DOHH2 (cell line): ENCODE data around the gene VEGFA.

Experiments used
- H3F3A ChIP-seq: fragments of 200-600 bp; sonication (generic), shearing (Covaris generic); 2 replicates; pipeline ENCODE4 v1.6.0; 2016; ENCODE audit warnings: antibody characterized with exemption, mild to moderate bottlenecking; ENCODE audit not compliant: control insufficient read depth, insufficient read depth
- H3K27ac ChIP-seq: fragments of 200-600 bp; sonication (generic); 2 replicates; pipeline ENCODE4 v1.5.1; 2014; ENCODE audit warnings: low read depth, mild to moderate bottlenecking, low read length, moderate library complexity
- H3K27me3 ChIP-seq: fragments of 200-600 bp; sonication (generic); 2 replicates; pipeline ENCODE4 v1.6.1; 2014; ENCODE audit warnings: mild to moderate bottlenecking, low read length, mixed read lengths; ENCODE audit not compliant: control insufficient read depth
- H3K36me3 ChIP-seq: fragments of 200-600 bp; sonication (generic); 2 replicates; pipeline ENCODE4 v1.6.1; 2014; ENCODE audit warnings: mild to moderate bottlenecking, low read length, moderate library complexity, mixed read lengths; ENCODE audit not compliant: control insufficient read depth
- H3K4me1 ChIP-seq: fragments of 200-600 bp; sonication (generic); 2 replicates; pipeline ENCODE4 v1.6.1; 2014; ENCODE audit warnings: mild to moderate bottlenecking, low read length, mixed read lengths; ENCODE audit not compliant: control insufficient read depth
- H3K4me2 ChIP-seq: fragments of 200-600 bp; sonication (generic); 2 replicates; pipeline ENCODE4 v1.6.0; 2014; ENCODE audit warnings: mild to moderate bottlenecking, low read length, moderate library complexity
- H3K4me3 ChIP-seq: fragments of 200-600 bp; sonication (generic); 2 replicates; pipeline ENCODE4 v1.5.1; 2014; ENCODE audit warnings: mild to moderate bottlenecking, low read length, mixed read lengths
- H3K79me2 ChIP-seq: fragments of 200-600 bp; sonication (generic); 2 replicates; pipeline ENCODE4 v1.6.1; 2014; ENCODE audit warnings: mild to moderate bottlenecking, low read length, mixed read lengths; ENCODE audit not compliant: control insufficient read depth
- H3K9me2 ChIP-seq: fragments of 200-600 bp; sonication (generic); replicated peaks from 2 replicates; pipeline ENCODE4 v1.6.1; 2014; ENCODE audit warnings: mild to moderate bottlenecking, low read length, mixed read lengths; ENCODE audit not compliant: control insufficient read depth
- H3K9me3 ChIP-seq: fragments of 200-600 bp; sonication (generic); 2 replicates; pipeline ENCODE4 v1.6.1; 2014; ENCODE audit warnings: antibody characterized with exemption, low read length, mixed read lengths; ENCODE audit not compliant: control insufficient read depth, insufficient read depth
- H4K20me1 ChIP-seq: fragments of 200-600 bp; sonication (generic); 2 replicates; pipeline ENCODE4 v1.6.0; 2014; ENCODE audit warnings: low read depth, mild to moderate bottlenecking, antibody characterized with exemption, low read length, moderate library complexity; ENCODE audit not compliant: control insufficient read depth, insufficient read depth
- EZH2phosphoT487 ChIP-seq: fragments of 200-600 bp; sonication (generic); IDR thresholded peaks from 2 replicates; pipeline ENCODE4 v1.6.1; 2017; ENCODE audit warnings: borderline replicate concordance, mild to moderate bottlenecking, antibody characterized with exemption, low read length, moderate library complexity, mixed read lengths
- TF ChIP-seq, protein P1 (sequence below): fragments of 200-600 bp; sonication (generic); IDR thresholded peaks from one replicate; pipeline ENCODE4 v1.5.1; 2014; ENCODE audit warnings: antibody characterized with exemption, mild to moderate bottlenecking, low read depth, low read length; ENCODE audit not compliant: poor library complexity, severe bottlenecking

Gene VEGFA

DNA sequence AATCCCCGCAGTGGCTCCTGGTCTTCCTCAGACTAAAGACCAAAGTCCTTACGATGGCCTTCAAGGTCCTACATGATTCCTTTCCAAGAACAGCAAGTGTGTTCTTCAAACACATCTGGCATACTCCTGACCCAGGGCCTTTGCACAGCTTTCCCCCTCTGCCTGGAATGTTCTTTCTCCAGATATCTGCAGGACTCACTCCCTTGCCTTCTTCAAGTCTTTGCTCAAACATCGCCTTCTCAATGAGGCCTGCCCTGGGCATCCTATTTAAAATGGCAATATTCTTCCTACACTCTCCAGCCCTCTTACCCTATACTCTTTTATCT lies 30.2 kb downstream of the VEGFA start:
- H3K36me3 ChIP-seq: no peaks in the 10 kb centered on the region
- no peaks in the 10 kb centered on the region for H3K9me2 ChIP-seq
- H3K4me1 ChIP-seq: peaks cover 7% of the 10 kb centered on the region

DNA sequence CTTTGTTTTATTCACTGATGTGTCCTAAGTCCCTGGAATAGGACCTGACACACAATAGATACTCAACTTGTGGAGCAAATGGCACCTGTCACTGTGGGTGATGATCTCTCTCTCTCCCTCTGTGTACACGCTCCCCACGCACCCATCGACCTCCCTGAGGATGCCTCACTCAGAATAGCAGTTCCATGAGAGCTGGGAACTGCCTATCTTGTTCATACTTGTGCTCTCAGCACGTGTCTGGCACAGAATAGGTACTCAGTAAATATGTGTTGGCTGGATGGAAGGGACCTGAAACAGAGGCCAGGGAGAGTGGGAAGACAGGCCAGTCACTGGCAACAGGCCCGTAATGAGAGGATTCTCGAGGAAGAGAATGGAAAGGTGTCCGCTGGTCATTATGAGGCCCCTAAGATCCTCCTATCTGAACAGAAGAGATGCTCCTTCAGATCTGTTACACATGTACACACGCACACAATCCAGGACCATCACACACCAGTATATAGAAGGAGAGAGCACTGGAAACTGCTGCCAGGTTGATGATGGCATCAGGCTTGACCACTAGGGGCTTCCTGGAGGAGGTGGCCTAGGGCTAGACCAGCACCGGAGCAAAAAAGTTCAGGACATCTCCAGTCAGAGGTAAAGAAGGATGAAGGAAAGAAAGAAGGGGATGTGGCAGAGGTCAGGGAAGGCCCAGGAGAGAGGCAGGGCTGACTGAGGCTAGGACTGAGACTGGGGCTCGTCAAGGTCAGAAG lies 30.9 kb downstream of the VEGFA start:
- H3K79me2 ChIP-seq: no peaks in the 10 kb centered on the region
- H3K36me3 ChIP-seq: no peaks in the 10 kb centered on the region
- no peak overlapping the region for H3K4me2 ChIP-seq
- H3K27ac ChIP-seq: no peak overlapping the region
- H3K27me3 ChIP-seq: peaks cover 16% of the 10 kb centered on the region
- H3F3A ChIP-seq: no peaks in the 10 kb centered on the region
- H3K9me2 ChIP-seq: no peaks in the 10 kb centered on the region
- H3K4me1 ChIP-seq: peaks cover 7% of the 10 kb centered on the region
- H4K20me1 ChIP-seq: no peaks in the 10 kb centered on the region
- no peak overlapping the region for H3K4me3 ChIP-seq
- H3K9me3 ChIP-seq: no peaks in the 10 kb centered on the region
- no peak for TF ChIP-seq EZH2phosphoT487
- TF ChIP-seq, protein P1, sequence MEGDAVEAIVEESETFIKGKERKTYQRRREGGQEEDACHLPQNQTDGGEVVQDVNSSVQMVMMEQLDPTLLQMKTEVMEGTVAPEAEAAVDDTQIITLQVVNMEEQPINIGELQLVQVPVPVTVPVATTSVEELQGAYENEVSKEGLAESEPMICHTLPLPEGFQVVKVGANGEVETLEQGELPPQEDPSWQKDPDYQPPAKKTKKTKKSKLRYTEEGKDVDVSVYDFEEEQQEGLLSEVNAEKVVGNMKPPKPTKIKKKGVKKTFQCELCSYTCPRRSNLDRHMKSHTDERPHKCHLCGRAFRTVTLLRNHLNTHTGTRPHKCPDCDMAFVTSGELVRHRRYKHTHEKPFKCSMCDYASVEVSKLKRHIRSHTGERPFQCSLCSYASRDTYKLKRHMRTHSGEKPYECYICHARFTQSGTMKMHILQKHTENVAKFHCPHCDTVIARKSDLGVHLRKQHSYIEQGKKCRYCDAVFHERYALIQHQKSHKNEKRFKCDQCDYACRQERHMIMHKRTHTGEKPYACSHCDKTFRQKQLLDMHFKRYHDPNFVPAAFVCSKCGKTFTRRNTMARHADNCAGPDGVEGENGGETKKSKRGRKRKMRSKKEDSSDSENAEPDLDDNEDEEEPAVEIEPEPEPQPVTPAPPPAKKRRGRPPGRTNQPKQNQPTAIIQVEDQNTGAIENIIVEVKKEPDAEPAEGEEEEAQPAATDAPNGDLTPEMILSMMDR: peak; percentile 26

More for the DNA sequence above, 30.2 kb downstream of the VEGFA start:
- Histone ChIP-seq H3K27me3 (peaks cover 14% of the 10 kb centered on the region), H4K20me1 (no peaks in the 10 kb centered on the region), H3K79me2 (no peaks in the 10 kb centered on the region), H3K4me2 (no peak overlapping the region), H3K27ac (no peak overlapping the region), H3K9me3 (no peaks in the 10 kb centered on the region), H3F3A (no peaks in the 10 kb centered on the region), H3K4me3 (no peak overlapping the region)
- TF ChIP-seq EZH2phosphoT487: no peak
- TF ChIP-seq, protein P1: no peak

DNA sequence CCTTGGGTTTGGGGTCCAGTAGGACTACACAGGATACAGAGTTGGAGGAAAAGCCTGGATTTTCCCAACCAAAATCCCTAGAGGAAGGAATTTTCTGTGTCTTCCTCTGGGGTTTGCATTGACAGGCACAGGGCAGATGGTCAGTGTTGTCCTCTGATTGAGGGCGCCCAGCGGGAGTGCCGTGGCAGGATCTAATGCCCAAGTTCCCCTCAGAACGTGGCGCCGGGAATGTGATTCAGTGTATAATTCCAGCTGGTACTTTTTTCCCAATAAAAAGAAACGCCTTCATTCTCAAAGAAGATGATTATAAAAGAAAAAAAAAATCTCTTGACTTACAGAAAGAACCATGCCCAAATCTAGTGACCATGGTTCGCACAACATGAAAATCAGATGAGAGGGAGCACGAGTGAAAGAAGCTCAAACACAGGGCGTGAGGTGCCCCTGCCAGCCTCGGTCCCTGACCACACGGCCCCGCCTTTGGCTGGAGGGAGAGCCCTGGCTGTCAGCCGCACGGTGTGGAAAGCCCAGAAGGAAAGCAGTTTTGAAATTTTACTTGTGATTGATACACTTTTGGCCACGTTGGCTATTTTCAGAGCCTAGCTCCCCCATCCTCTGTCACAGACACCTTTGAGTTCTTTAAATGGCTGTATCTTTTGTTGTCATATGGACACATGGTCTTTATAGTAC lies 31.6 kb downstream of the VEGFA start:
- Histone ChIP-seq H3K36me3 (no peaks in the 10 kb centered on the region), H3K4me2 (no peak overlapping the region), H3K27ac (no peak overlapping the region), H3K4me3 (no peak overlapping the region), H3F3A (no peaks in the 10 kb centered on the region), H4K20me1 (no peaks in the 10 kb centered on the region), H3K4me1 (peaks cover 7% of the 10 kb centered on the region), H3K9me2 (no peaks in the 10 kb centered on the region), H3K79me2 (no peaks in the 10 kb centered on the region), H3K9me3 (no peaks in the 10 kb centered on the region), H3K27me3 (peaks cover 22% of the 10 kb centered on the region)
- TF ChIP-seq, protein P1: no peak
- TF ChIP-seq EZH2phosphoT487: no peak
